H7 (cell line): Measurements from ENCODE around the gene MYBPHL. TPM values are rescaled to one million over a fixed set of nuclear protein-coding genes. Genes with fewer than 3 reads are reported as not detected.

Experiments used
- DNase-seq: peaks from one replicate; pipeline ENCODE4 v3.0.0; 2012
- H3K27me3 ChIP-seq: 2 replicates; pipeline ENCODE4 v1.6.0; 2011; ENCODE audit warnings: mild to moderate bottlenecking, low read length; ENCODE audit not compliant: control insufficient read depth, insufficient read depth
- H3K36me3 ChIP-seq: replicated peaks from 2 replicates; pipeline ENCODE4 v1.5.1; 2011; ENCODE audit warnings: low read length; ENCODE audit not compliant: control insufficient read depth, insufficient read depth
- H3K4me3 ChIP-seq: 2 replicates; pipeline ENCODE4 v1.5.1; 2011; ENCODE audit warnings: low read depth, mild to moderate bottlenecking, control low read depth, low read length, moderate library complexity; ENCODE audit not compliant: insufficient read depth
- total RNA-seq: library from RNA; depleted of rRNA; stranded (reverse); fragments of >200 nt; shearing (Covaris generic); gene quantifications from 2 replicates; pipeline ENCODE4 v1.2.3, GENCODE V29; 2014; rRNA removed

Gene MYBPHL
- total RNA-seq, 1 experiment from 2014 or later = not detected

DNA sequence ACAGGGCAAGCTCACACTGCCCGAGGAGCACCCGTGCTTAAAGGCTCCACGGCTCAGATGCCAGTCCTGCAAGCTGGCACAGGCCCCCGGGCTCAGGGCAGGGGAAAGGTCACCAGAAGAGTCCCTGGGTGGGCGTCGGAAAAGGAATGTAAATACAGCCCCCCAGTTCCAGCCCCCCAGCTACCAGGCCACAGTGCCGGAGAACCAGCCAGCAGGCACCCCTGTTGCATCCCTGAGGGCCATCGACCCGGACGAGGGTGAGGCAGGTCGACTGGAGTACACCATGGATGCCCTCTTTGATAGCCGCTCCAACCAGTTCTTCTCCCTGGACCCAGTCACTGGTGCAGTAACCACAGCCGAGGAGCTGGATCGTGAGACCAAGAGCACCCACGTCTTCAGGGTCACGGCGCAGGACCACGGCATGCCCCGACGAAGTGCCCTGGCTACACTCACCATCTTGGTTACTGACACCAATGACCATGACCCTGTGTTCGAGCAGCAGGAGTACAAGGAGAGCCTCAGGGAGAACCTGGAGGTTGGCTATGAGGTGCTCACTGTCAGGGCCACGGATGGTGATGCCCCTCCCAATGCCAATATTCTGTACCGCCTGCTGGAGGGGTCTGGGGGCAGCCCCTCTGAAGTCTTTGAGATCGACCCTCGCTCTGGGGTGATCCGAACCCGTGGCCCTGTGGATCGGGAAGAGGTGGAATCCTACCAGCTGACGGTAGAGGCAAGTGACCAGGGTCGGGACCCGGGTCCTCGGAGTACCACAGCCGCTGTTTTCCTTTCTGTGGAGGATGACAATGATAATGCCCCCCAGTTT is 56.1 kb downstream of the MYBPHL start:
- H3K4me3 ChIP-seq = no peak overlapping the region; the same call in 1 of the 2 replicates
- DNase-seq = peak; percentile 35
- H3K27me3 ChIP-seq = peaks cover 30% of the 10 kb centered on the region
- H3K36me3 ChIP-seq = no peaks in the 10 kb centered on the region

DNA sequence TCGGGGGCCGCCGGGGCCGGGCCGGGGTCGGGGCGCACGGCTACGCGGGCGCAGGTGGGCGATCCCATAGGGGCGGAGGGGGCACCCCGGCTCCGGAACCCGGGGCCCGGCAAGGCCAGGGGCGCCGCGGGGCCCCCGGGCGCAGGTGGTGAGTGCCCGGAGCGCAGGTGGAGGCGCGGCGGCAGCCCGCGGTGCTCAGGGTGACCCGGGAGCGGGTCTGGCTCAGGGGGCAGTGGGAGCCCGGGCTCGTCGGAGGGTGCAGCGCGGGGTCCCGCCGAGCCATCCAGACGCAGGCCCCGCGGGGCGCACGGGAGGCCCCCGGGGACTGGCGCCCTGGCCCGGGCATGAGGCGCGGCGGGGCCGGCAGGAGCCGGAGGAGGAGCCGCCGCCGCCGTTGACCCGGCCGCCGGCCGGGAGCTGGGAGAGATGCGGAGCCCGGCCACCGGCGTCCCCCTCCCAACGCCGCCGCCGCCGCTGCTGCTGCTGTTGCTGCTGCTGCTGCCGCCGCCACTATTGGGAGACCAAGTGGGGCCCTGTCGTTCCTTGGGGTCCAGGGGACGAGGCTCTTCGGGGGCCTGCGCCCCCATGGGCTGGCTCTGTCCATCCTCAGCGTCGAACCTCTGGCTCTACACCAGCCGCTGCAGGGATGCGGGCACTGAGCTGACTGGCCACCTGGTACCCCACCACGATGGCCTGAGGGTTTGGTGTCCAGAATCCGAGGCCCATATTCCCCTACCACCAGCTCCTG is 57.0 kb downstream of the MYBPHL start:
- H3K4me3 ChIP-seq = peak overlapping the region; percentile 56
- peaks cover 30% of the 10 kb centered on the region for H3K27me3 ChIP-seq
- peak; percentile 90 for DNase-seq
- no peaks in the 10 kb centered on the region for H3K36me3 ChIP-seq

DNA sequence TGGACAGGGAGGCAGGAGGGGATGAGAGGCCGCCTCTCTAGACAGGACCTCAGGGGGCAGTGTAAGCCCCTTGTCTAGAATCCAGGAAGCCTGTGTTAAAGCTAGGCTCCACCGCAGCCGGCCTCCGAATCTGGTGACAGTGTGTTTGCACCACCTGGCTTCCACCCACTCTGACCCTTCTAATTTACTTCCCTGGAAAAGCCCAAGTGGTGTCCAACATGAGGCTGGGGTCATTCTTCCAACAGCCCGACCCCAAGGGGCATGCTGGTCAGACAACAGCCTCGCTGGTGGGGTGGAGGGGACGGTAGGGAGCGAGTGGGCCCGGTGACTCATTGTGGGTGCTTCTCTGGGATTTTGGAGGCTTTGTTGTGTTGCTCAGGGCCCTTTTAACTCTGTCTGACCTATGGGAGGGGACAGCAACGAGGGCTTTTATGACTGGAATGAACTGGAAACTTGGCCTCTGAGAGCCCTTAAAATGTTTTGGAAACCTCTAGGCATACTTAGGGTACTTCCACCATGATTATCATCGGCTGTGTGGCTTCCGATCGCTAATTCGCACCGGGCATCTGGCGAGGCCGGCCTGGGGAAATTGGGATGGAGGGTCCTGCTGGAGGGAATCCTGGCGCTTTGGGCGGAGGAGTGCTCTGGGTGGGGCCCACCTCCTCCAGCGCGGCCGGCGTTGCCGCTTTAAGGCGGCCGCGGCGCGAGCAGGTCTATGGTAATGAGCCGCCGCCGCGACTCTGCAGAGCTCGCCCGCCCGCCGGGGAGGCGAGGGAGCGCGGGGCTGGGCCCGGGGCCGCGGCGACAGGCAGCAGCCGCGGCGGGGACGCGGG is 57.8 kb downstream of the MYBPHL start, which contains the start of gene CELSR2:
Gene CELSR2, plus strand, starts transcription at position 743 of the 833 bp plus-strand sequence. CDS start 541 bp downstream, outside the sequence.
- peak; percentile 98 for DNase-seq
- peaks cover 30% of the 10 kb centered on the region for H3K27me3 ChIP-seq
- H3K4me3 ChIP-seq = peak within 1 kb of the TSS; percentile 56
- no peaks in the 10 kb centered on the region for H3K36me3 ChIP-seq

DNA sequence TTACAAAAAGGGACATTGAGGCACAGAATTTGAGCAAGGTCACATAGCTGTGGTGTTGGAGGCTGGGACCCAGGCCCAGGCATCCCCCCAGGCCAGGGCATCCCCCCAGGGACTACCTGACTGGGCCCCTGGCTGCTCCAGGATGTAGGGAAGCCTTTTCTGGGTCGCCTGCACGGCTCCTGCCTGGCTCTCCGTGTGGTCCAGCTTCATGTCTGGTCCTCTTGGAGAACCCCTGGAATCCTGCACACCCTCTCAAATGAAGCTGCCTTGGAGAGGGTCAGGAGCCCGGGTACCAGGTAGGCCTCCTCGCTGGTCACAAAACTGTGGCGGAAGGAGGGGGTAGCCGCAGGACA is 58.4 kb downstream of the MYBPHL start:
- peaks cover 30% of the 10 kb centered on the region for H3K27me3 ChIP-seq
- no peak for DNase-seq
- no peaks in the 10 kb centered on the region for H3K36me3 ChIP-seq
- H3K4me3 ChIP-seq = no peak overlapping the region

DNA sequence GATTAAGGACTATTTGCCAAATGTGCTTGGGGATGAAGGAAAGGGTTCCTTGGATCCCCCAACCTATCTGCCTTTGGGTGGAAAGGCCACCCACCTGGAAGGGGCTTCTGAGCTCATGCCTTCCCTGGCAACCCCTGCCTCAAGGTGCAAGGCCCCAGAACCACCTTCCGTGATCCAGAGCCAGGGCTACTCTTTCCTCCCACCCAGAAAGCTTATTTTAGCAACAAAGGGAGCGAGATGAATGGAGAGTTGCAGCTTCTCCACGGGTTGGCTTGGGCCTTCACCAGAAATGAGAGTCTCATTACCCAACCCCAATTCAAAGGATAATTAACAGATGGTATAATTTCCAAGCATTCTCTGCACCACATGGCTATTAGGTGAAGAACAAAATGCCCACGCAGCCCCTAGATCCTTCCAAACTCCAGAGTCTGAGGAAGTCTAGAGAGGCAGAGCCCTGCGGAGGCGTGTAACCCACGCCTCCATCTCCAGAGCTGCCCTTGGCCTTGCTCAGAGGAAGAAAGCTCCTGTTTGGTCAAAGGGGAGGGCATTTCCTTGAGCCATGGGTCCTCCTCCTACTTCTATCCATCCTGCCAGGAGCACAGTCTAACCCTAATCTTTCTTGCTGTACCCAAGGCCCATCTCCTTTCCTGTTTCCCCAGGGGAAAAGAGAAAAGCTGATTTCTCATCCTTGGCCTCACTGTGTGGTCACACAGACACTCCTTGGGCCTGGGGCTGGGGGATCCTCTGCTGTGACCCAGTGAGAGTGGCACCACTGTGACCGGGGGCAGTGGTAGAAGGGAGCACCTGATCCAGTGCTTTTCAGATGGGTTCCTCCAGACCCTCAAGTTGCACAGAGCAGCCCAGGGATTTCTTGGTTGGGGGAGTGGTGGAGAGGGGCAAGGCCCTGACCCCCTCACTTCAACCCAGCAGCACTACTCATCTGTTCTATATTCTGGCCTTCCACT is 59.1 kb downstream of the MYBPHL start:
- H3K36me3 ChIP-seq = no peaks in the 10 kb centered on the region
- peaks cover 30% of the 10 kb centered on the region for H3K27me3 ChIP-seq
- H3K4me3 ChIP-seq = no peak overlapping the region
- peak; percentile 18 for DNase-seq

DNA sequence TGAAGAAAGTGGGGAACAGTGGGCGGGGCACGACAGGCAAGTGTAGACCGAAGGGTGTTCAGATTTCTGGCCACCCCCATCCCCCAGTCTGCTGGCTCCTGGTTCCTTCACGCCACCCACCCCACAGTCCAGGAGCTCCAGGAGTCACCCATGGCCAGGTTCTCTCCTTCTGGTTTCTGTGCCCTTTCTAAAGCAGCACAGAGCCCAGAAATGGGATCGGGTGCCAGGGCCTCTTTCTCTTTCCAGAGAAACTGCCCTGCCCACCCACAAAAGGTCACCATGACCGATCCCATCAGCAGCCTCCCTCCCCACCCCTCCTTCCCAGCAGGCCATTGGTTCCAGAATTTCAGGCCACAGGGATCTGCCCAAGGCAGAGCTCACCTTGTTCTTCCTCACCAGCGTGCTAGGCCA is 60.7 kb downstream of the MYBPHL start:
- DNase-seq = peak; percentile 22
- peaks cover 23% of the 10 kb centered on the region for H3K27me3 ChIP-seq
- no peak overlapping the region for H3K4me3 ChIP-seq
- H3K36me3 ChIP-seq = no peaks in the 10 kb centered on the region

DNA sequence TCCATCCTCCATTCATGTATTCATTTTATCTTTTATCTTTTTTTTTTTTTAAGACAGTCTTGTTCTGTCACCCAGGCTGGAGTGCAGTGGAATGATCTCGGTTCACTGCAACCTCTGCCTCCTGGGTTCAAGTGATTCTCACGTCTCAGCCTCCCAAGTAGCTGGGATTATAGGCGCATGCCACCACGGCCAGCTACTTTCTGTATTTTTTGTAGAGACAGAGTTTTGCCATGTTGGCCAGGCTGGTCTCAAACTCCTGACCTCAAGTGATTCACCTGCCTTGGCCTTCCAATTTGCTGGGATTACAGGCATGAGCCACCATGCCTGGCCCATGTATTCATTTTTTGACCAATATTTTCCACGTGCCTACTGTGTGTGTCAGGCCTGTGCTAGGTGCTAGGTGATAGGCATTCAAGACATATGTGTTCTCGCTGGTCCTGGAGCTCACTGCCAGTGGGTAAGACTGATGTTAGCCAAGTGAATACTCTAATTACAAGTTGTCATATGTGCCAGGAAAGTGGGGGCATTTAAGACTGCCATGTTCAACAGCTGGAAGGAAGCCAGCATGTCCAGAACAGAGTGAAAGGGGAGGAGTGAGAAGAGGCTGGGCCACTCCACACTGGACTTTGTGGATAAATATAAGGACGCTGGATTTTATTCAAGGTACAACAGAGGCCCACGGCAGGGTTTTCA is 62.8 kb downstream of the MYBPHL start:
- no peak overlapping the region for H3K4me3 ChIP-seq
- no peaks in the 10 kb centered on the region for H3K36me3 ChIP-seq
- H3K27me3 ChIP-seq = peaks cover 10% of the 10 kb centered on the region; the same call in 1 of the 2 replicates
- DNase-seq = no peak

DNA sequence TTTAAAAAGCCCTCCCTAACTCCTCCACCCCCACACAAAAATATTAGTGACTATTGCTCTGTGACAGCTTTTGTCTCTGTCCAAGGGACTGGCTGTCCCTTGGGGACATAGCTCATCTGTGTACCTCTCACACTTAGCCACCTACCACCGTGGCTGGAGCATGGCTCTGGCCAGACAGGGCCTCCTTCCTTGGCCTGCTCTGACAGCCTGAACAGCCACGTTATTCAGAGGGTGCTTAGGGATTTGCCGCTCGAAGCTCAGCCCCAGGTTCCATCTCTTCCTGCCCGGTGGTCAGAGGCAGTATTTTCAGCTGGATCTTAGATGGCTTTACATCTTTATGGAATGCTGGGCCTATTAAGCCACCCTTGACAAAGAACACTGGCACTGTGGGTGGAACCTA is 63.6 kb downstream of the MYBPHL start:
- H3K27me3 ChIP-seq = peaks cover 5% of the 10 kb centered on the region; the same call in 1 of the 2 replicates
- peaks cover 5% of the 10 kb centered on the region for H3K36me3 ChIP-seq
- no peak overlapping the region for H3K4me3 ChIP-seq
- DNase-seq = peak; percentile 25

DNA sequence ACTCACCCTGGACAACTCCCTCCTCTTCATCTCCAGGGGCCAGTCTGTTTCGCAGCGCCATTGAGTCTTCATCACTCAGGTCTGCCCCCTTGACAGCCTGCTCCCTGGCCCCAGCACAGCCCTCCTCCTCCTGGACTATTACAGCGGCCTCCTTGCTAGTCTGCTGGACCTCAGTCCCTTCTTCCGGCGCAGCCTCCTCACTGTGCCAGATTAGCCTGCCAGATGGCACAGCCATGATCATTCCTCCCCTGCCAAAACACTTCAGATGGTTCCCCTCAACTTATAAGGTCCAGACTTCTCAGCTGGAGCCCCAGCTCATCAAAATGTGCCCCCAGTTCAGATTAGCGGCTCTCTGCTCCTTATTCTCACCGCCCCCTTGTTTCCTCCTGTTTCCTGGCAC is 64.4 kb downstream of the MYBPHL start:
- peak; percentile 15 for DNase-seq
- H3K27me3 ChIP-seq = no peaks in the 10 kb centered on the region; the same call in 1 of the 2 replicates
- H3K36me3 ChIP-seq = peaks cover 13% of the 10 kb centered on the region
- H3K4me3 ChIP-seq = no peak overlapping the region

Other genes starting within 250 kb of the MYBPHL start
- 45.1 and 45.2 TPM in 2 replicates for gene TAF13, start 231.0 kb downstream of the MYBPHL start, total RNA-seq
- gene TMEM167B, start 216.2 kb downstream of the MYBPHL start, total RNA-seq = 21.6 and 26.3 TPM in 2 replicates
- 0.07 and 0.10 TPM in 2 replicates for gene ELAPOR1, start 192.9 kb downstream of the MYBPHL start, total RNA-seq
- gene SARS1, start 93.1 kb downstream of the MYBPHL start, total RNA-seq = 270 TPM in 2 replicates
- gene CELSR2, start 57.5 kb downstream of the MYBPHL start, total RNA-seq = 7.8 and 11.0 TPM in 2 replicates
- 112 and 141 TPM in 2 replicates for gene PSRC1, start 23.9 kb downstream of the MYBPHL start, total RNA-seq
- gene SORT1, start 90.9 kb upstream of the MYBPHL start, total RNA-seq = 12.4 and 15.9 TPM in 2 replicates
- gene PSMA5, start 119.4 kb upstream of the MYBPHL start, total RNA-seq = 141 and 142 TPM in 2 replicates
- 1.1 and 4.4 TPM in 2 replicates for gene SYPL2, start 159.5 kb upstream of the MYBPHL start, total RNA-seq
- gene ATXN7L2, start 176.9 kb upstream of the MYBPHL start, total RNA-seq = 9.6 and 9.9 TPM in 2 replicates
- 3.1 and 4.2 TPM in 2 replicates for gene CYB561D1, start 187.1 kb upstream of the MYBPHL start, total RNA-seq
- gene AMIGO1, start 202.7 kb upstream of the MYBPHL start, total RNA-seq = 1.1 and 1.9 TPM in 2 replicates
- 0.17 TPM in 1 of 2 replicates, not detected in the other for gene GPR61, start 232.9 kb upstream of the MYBPHL start, total RNA-seq
- gene GNAI3, start 241.6 kb upstream of the MYBPHL start, total RNA-seq = 13.3 and 14.6 TPM in 2 replicates